Astrocyte of the spinal cord (primary cell): ENCODE results near the gene DDA1.

ENCODE experiments used
- DNase-seq: peaks from one replicate; pipeline ENCODE4 v3.0.0; 2011; ENCODE audit warnings: low read depth, low spot score
- H3K4me3 ChIP-seq: 2 replicates; pipeline ENCODE4 v1.5.1; 2011; ENCODE audit warnings: low read depth, mild to moderate bottlenecking, low read length, moderate library complexity
- in situ Hi-C: cut with HindIII; loops from 2 replicates; pipeline ENCODE4 v1.10.0; 2017; ENCODE audit warnings: low sequenced_read_pairs
- TF ChIP-seq, protein P1 (sequence below): IDR thresholded peaks from 2 replicates; pipeline ENCODE4 v1.5.1; 2012; ENCODE audit warnings: low read depth, mild to moderate bottlenecking, low read length, inconsistent platforms

The DDA1 gene

DNA sequence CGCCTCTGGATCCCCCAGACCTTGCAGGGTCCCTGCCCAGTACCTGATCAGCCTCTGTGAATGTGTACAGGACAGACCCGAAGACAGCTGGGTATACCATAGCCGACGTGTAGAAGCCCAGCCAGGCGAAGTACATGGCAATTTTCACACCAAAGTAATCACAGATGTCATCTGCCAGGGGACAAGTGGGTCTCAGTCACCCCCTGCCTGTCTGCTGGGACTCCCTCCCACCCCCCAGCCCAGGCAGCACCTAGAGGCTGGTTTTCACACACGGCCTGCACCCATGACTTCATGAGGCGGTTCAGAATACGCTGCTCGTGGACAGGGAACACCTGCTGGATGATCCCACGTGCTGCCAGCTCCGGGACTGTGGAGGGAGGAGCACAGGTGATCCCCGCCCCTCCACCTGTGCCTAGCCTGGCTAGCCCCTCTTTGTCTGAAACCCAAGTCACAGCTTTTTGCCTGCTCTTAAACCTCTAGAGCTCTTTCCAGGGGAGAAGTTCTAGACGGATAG lies 21.7 kb downstream of the DDA1 start:
- TF ChIP-seq, protein P1, sequence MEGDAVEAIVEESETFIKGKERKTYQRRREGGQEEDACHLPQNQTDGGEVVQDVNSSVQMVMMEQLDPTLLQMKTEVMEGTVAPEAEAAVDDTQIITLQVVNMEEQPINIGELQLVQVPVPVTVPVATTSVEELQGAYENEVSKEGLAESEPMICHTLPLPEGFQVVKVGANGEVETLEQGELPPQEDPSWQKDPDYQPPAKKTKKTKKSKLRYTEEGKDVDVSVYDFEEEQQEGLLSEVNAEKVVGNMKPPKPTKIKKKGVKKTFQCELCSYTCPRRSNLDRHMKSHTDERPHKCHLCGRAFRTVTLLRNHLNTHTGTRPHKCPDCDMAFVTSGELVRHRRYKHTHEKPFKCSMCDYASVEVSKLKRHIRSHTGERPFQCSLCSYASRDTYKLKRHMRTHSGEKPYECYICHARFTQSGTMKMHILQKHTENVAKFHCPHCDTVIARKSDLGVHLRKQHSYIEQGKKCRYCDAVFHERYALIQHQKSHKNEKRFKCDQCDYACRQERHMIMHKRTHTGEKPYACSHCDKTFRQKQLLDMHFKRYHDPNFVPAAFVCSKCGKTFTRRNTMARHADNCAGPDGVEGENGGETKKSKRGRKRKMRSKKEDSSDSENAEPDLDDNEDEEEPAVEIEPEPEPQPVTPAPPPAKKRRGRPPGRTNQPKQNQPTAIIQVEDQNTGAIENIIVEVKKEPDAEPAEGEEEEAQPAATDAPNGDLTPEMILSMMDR = no peak
- in situ Hi-C loops = no loop called here
- DNase-seq = no peak
- H3K4me3 ChIP-seq = no peak overlapping the region

DNA sequence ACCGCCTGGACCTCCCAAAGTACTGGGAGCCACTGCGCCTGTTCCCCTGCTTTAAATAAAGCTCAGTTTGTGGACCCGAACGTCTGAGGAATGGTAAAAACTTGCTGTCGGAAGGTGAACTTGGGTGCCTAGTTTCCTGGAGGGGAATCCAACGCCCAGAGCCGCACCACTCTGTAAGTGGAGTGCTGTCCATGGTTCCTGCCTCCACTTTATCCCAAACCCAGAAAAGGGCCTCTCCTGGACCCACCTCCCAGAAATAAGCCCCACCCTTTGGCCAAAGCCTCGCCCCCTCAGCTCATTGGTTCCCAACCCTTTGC lies 23.0 kb downstream of the DDA1 start:
- no peak overlapping the region for H3K4me3 ChIP-seq
- in situ Hi-C loops = no loop called here
- TF ChIP-seq, protein P1 = no peak
- DNase-seq = no peak

DNA sequence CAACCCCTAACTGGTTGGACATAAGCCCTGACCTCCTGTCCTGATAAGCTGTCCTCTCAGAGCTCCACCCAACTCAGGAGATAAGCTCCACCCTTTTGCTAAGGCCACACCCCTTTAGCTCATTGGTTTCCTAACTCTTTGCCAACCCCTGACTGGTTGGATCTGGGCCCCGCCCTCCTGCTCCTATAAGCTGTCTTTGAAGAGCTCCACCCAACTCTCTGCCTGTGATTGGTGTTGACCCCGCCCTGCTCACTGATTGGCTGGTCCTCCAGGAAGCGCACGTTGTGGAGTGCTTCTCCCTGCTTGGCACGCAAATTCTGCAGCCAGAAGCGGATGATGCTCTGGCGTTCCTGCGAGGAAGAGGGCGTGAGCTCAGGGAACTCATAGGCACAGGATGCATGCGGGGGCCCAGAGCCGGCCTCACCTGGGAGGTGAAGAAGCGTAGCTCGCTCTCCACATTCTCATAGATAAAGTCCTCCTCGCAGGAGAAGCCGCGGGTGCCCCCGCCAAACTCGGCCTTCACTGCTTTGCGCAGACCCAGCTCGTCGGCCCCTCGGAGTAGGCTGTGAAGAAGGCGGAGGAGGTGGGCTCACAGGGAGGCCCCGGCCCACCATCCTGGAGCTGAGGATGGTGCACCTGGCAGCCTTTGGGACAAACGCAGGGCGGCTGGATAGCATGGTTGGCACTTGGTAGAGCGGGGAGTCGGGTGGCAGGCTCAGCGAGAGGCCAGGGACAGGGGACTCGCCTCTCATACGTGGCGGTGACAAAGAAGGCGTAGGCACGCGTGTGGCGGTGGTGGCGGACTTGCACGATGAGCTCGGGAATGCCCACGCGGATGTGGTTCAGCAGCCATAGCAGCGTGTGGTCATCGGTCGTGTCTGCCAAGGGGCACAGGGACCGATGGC lies 23.6 kb downstream of the DDA1 start:
- TF ChIP-seq, protein P1 = no peak
- DNase-seq = peak; percentile 50
- in situ Hi-C loops = no loop called here
- H3K4me3 ChIP-seq = no peak overlapping the region

DNA sequence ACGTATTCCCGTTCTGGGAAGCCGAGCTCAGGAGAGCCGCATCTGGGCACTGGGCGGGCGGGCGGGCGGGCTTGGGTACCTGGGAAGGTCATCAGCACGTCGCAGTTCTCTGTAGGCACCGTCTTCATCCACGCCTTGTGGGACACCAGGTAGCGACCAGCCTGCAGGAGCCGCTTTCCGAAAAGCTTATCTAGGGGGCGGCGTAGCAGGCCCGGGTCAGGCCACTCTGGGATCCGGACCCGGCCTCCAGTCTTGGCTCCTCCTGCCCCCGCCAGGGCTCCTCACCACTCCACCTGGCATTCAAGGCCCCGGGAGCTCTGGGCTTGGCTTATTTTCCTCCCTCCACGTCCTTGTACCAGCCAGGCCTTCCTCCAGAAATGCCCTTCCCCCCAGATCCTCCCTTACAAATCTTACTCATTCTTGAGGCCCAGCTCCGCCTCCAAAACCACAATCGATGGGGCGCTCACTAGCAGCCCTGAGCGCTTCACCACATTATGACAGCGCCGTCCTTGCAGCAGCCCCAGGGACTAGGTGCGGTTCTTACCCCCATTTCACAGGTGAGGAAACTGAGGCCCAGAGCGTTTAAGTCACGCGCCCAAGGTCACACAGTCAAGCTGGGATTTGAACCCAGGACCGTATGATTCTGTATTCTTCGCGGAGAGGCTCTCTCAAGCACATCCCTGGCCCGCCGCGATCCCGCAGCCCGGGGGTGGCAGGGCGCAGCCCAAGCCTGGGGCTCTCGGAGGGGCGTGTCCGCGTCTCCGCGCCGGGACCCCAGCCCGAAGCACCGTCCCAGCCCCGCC lies 24.4 kb downstream of the DDA1 start:
- DNase-seq = peak; percentile 87
- TF ChIP-seq, protein P1 = no peak
- in situ Hi-C loops = no loop called here
- H3K4me3 ChIP-seq = peak overlapping the region; percentile 63

DNA sequence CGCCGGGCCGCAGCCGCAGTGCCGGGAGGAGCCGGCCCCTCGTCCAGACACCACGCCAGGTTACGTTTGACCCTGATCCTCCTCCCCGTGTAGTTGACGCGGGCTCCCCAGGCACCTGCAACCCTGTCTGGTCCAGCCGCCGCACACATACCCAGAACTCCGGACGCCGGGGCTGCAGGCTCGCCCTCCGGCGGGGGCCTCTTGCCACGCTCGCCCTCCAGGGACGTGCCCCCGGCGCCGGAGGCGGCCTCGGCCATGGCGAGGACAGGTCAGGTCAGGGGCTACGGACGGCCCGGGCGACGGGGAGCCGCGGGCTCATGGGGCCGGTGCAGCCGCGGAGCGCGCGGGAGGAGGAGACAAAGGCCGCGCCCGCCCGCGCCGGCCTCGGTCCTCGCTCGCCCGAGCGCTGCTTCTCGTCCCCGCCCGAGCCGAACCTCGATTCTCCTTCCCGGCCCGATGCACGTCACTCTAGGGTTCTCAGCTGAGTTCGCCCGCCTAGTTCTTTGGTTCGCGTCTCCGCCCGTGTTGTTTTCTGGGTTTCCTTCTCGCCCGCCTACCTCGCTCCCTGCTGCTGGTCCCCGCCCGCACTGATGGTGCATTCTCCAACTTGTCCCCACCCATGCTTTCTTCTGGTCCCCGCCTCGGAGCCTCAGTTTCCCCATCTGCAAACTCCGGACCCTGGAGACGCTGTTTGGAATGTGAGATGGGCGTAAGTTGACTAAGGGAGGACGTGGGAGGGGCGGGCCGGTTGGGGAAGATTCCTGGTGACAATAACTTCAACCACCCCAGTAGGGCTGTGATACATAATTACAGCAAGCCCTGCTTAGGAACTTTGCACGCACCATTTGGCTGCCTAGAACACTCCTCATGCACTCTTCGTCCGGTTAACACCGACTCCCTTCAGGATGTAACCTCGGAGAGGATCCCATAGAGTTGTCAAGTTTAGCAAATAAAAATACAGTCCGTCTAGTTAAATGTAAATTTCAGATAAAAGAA lies 25.3 kb downstream of the DDA1 start, which contains the start of gene ANO8:
Gene ANO8, minus strand, starts transcription at position 442 of the 996 bp plus-strand sequence. Its CDS starts 185 bp downstream, at position 257.
- peak within 1 kb of the TSS; percentile 63 for H3K4me3 ChIP-seq
- TF ChIP-seq, protein P1 = no peak
- in situ Hi-C loops = no loop called here
- peak; percentile 99 for DNase-seq

DNA sequence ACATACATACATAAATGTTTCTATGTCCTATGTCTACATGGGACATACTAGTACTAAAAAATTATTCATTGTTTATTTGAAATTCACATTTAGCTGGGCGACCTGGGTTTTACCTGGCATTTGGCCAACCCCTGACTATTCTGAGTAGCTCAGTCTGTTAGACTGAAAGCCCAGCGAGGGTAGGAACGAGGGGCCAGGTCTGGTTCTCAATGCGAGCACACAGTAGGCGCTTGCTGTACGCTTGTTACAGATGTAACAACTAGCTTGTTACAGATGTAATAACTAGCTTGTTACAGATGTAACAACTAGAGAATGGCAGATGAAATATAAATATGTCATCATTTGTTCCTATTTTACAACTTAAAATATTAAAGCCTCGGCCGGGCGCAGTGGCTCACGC lies 26.2 kb downstream of the DDA1 start:
- TF ChIP-seq, protein P1 = no peak
- in situ Hi-C loops = no loop called here
- DNase-seq = no peak
- no peak overlapping the region for H3K4me3 ChIP-seq
